CD4-positive, alpha-beta T cell treated with Interleukin-6 at 100 ng/mL for 8 hours (primary cell): ENCODE data around the gene TMEM174.
"Not testable (repeated sequence)": the region's sequence is repeated elsewhere in the genome, so short reads cannot be mapped to it uniquely, and the experiment has no call there.

Experiments
- DNase-seq: peaks from one replicate; pipeline ENCODE4 v3.0.0-alpha.2; 2020; ENCODE audit warnings: mixed read lengths, low spot score

The TMEM174 gene

DNA sequence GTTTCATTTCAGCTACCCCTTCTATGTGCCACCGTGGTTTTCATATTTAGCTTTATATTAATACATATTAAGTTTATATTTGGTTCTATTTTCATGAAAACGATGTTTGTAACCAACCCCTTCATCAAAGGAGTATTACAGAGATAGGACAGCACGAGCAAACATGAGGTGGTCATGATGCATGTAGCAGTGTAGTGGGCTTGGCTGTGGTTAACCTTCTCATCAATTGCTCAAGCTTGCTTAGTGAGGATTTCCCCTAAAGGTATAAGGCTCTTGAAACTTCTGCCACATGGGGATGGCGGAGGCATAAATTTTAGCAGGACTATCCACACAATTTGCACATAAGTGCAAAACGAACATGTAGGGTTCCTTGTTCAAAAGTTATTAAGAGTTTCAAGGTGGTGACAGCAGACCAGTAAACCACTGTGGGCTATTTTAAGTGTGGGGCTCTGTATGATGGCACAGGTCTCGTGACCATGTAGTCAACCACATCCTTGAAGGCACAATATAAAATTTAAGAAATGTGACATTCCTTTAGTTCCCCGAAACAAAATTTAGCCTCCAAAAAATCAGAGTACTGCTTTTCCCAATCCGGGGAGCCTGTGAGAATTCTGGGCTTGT is 24.8 kb downstream of the TMEM174 start:
- DNase-seq, result no peak

- DNase-seq, result no peak
Measured at GRCh38 chr5:73198833-73199592, 26.0 kb downstream of the TMEM174 start.

GRCh38 chr5:73199671-73200070 is 26.7 kb downstream of the TMEM174 start:
- no peak for DNase-seq

- DNase-seq, result peak; percentile 60
Measured at GRCh38 chr5:73201547-73202513, 28.8 kb downstream of the TMEM174 start.

DNA sequence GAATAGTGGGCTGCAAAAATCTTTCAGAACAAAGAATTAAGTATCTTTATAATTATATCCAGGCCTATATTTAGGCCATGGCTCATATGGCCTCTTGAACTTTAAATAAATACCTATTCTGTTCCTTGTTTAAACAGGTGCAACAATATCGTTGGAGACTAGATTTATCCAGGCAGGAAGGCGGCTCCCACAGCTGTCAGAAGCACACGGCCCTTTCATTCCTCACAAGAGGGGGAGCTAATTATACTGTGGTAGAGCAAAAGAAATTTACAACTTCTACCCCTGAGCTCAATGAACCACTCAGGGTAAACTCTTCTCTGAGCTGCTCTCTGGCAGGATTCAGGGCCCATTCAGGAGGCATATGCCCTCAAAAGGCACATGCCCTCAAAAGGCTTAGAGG is 31.3 kb downstream of the TMEM174 start:
- no peak for DNase-seq

DNA sequence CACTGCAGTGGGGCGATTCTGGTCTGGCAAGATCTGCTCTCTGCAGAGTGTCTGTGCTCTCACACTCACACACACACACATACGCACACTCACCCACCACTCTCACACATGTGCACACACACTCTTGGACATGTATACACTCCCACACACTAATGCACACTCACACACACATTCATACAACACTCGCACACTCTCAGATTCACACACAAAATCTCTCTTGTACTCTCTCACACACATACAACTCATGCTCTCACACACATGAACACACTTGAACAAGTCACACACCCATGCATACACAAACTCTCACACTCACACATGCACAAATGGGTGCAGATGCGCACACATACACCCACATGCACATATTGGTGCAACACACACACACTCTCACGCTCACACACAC is 31.7 kb downstream of the TMEM174 start:
- DNase-seq, result no peak

DNA sequence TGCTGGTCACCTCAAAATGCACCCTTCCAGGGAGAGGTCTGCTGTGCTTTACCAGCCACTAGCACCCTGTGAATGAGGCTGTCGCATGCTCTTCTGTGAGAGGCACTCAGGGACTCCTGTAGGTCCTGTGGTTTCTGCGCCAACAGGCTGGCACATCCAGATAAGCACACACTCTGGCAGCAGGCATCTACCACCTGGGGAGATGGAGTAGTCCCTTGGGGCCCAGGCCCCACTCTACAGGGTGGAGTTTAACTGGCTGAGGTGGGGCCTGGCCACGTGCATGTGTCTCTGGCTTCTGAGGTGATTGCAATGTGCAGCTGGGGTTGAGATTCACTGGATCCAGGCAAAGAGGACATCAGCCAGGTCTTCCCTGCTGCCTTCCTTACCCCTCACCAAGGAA is 32.3 kb downstream of the TMEM174 start:
- no peak for DNase-seq

DNA sequence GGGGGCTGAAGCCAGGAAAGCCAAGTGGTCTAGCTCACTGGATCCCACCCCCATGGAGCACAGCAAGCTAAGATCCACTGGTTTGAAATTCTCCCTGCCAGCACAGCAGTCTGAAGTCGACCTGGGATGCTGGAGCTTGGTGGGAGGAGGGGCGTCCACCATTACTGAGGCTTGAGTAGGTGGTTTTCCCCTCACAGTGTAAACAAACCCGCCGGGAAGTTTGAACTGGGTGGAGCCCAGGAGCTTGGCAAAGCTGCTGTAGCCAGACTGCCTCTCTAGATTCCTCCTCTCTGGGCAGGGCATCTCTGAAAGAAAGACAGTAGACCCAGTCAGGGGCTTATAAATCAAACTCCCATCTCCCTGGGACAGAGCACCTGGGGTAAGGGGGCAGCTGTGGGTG is 34.2 kb downstream of the TMEM174 start:
- not testable (repeated sequence) for DNase-seq

GRCh38 chr5:73209075-73209474 is 36.1 kb downstream of the TMEM174 start:
- not testable (repeated sequence) for DNase-seq

- not testable (repeated sequence) for DNase-seq
Measured at GRCh38 chr5:73212693-73213092, 39.7 kb downstream of the TMEM174 start.

DNA sequence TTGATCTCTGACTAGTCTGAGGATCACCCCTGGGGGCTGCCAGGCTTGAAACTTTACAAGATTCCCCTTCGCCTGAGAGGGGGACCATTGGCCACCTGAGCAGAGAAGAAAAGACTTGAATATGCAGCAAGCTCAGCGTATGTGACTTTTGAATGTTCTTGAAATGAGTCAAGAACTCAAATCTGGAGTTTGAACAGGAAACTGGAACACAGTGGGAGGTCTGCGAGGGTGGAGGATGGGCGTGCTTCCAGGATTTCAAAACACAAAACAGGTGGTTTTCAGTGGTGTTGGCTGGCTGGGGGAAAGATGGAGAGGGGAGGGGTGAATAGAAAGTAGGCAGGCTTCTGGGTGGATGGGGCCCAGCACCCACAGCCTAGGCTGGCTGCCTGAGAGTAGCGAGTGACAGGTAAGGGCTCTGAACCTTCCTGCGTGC is 40.6 kb downstream of the TMEM174 start:
- no peak for DNase-seq

DNA sequence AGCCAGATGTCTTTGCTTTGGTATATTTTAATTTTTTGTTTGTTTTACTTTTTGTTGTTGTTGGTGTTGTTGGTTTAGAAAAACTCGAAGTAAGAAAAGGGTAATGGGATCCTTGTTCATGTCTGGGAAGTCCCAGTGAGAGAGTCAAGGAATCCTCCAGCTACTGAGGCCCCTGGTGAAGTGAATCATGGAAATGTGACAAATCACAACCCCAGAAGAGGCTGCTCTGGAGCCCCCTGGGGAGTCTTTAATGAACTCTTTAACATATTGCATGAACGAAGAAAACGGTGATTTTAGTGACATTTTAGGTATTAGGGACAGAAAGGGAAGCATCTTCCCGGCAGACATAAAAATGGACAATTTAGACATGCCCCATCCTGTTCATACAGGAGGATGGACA is 41.3 kb downstream of the TMEM174 start:
- no peak for DNase-seq

- no peak for DNase-seq
Measured at GRCh38 chr5:73214996-73215395, 42.0 kb downstream of the TMEM174 start.

DNA sequence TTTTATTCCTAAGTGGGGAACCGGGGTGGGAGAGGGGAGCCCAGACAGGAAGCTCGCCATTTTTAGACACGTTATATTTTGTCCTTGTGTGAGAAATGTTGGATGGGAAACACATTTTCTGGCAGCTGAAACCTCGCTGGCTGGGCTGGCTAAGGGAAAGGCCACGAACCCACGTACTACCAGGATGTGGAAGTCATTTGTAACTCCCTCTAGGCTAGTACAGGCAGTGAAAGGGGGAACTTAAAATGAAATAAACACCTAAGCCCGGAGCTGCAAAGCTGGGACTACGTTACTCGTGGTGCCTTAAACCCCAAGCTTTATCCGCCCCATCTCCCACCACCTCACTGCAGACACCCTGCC is 42.5 kb downstream of the TMEM174 start:
- no peak for DNase-seq

GRCh38 chr5:73215891-73216610 is 43.1 kb downstream of the TMEM174 start:
- peak; percentile 48 for DNase-seq

- DNase-seq, result no peak
Measured at GRCh38 chr5:73218552-73219171, 45.7 kb downstream of the TMEM174 start.

- not testable (repeated sequence) for DNase-seq
Measured at GRCh38 chr5:73219336-73219735, 46.3 kb downstream of the TMEM174 start.

- DNase-seq, result no peak
Measured at GRCh38 chr5:73221161-73221560, 48.2 kb downstream of the TMEM174 start.

GRCh38 chr5:73221726-73222125 is 48.7 kb downstream of the TMEM174 start:
- DNase-seq, result no peak

GRCh38 chr5:73222173-73222572 is 49.2 kb downstream of the TMEM174 start:
- DNase-seq, result no peak
